NCI-H446 (cell line): ENCODE results near the gene CSDE1.
A peak's percentile ranks its signal among the peaks of the same experiment; 100 is the strongest.

ENCODE experiments used
- DNase-seq, 2 experiments: peaks; one replicate each; lab custom pipeline; 2025; lab: John Stamatoyannopoulos, UW

Gene CSDE1

GRCh38 chr1:114701931-114702330, 55.9 kb downstream of the CSDE1 start:
- no peak for DNase-seq

- DNase-seq, result no peak
Observed at GRCh38 chr1:114700036-114700600, 57.7 kb downstream of the CSDE1 start.

DNA sequence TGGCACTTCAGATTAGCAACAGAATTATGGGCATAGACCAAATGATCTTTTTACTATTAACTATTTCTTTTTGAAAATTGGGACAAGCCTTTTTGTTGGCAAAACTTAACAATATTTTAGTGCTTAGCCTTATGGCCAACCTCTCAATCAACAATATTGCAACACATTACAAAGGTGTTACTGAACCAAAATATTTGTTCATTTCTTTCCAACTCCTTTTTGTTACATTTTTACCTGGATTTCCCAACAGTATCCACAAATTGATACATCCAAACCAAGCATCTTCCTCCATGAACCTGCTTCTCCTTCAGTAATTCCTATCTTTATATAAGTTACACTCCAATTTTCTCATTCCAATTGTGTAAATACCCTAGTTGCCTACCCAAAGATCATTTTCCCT, 61.0 kb downstream of the CSDE1 start:
- no peak for DNase-seq

DNA sequence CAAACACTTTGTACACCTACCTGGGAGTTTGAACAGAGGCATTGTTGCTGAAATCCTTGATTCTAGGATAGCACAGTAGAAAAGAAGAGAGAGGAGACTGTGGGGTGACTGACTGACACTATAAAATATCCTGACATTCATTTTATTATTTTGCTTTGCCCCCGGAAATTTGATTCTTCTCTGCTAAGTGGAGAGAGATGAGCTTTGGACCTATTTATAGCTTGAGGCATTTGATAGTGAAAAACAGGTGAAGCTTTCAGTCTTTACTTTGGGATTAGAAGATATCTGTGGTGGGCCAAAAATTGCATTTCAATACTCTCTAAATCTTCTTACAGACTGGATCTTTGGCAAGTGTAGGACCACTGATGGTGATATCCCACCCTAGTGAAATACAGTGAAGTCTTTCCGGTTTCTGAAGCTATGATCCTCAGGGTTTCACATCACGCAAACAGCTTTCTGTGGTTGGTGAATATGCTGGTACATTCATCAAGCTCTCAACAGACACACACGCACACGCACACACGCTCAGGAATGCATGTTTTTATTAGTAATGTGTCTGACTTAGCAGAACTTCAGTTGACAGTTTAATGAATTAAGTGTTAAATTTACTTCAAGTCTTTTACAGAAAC, 62.2 kb downstream of the CSDE1 start, which contains the start of gene AMPD1:
TSS of gene AMPD1 (minus strand) at position 117 of the 629 bp plus-strand sequence. CDS start at position 42, 75 bp downstream.
- DNase-seq, result no peak

DNA sequence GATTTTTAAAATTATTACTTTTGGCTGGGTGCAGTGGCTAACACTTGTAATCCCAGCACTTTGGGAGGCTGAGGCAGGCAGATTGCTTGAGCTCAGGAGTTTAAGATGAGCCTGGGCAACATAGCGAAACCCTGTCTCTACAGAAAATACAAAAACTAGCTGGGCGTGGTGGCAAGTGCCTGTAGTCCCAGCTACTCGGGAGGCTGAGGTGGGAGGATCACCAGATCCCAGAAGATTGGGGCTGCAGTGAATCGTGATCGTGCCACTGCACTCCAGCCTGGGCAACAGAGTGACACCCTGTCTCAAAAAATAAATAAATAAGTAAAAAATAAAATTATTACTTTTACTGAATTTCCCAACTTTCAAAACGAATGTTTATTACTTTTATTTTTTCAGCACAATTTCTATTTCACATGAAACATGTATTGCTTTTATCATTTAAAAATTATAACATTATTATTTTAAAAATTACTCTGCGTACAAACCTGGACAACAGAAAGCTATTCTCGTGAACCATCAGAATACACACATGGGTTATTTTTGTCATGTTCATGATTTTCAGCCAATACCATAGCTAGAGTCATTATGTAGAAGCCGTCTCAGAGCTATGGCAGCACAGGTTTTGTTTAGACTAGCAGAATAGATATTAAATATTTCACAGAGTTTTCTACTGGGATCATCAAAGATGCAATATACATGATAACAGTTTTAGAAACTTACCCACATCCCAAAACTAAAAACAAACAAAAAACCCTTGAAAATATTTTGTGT, 63.1 kb downstream of the CSDE1 start:
- DNase-seq, result no peak

- no peak for DNase-seq
Observed at GRCh38 chr1:114692947-114693346, 64.8 kb downstream of the CSDE1 start.

DNA sequence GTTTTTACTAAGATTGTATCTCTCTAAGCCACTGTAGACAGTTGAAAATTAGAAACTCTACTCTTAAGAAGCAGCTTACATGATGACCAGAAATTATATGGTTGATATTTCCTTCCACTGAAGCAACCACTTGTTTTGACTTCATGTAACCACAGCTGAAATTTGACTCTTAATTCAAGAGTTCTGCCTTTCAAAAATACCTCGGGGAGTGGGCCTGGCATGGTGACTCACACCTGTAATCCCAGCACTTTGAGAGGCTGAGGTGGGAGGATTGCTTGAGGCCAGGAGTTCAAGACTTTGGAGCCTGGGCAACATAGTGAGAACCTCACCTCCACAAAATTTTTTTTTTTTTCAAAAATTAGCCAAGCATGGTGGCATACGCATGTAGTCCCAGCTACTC, 66.7 kb downstream of the CSDE1 start:
- no peak for DNase-seq

DNA sequence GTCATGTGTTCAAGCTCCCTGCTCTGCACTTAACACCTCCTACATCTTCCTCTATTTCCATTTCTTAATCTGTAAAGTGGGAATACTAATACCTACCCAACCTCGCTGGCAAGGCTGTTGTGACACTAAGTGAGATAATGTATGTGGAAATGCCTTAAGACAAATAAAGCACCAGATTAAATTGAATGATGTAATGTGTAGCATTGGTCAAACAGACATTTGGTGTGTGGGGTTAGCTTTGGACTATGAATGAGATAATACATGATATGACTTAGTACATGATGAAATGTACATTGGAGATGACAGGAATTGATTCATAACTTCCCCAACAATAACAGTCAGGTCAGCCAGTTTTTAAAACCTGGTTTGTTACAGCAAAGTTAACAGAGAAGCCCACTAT, 67.6 kb downstream of the CSDE1 start:
- no peak for DNase-seq

DNA sequence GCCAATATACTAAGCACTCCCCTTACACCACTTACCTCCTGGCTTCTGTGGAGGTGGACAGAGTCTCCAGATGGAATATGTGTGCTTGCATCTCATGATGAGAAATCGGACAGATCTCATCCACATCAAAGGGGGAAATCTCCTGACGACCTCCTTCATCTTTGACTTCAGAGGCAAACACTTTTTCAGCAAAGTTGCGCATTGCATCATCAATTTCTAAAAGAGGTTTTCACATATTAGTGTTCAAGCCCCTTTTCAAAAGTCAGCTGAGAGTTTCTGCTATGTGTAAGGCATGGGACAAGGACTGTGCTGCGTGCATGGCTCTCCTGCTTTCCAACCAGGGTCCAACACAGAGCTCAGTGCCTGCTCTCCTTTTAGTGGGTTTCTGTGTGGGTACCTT, 69.3 kb downstream of the CSDE1 start:
- DNase-seq, result no peak

DNA sequence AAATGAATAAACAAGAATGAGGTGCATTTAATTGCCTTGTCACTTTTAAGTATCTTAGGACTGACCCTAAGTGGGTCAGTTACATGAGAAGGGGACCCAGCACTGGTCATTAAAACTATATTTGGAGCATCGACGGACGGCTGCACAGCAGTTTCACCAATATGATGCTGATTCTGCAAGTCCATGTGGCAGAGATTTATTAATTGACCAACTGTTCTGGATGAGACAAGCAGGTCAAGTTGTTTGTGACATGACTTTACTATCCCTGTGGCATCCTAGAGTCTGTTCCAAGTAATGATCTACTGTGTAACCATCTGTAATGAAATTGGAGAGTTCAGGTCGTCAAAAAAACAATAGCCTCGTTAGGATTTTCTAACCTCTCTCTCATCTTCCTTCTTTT, 71.9 kb downstream of the CSDE1 start:
- no peak for DNase-seq

DNA sequence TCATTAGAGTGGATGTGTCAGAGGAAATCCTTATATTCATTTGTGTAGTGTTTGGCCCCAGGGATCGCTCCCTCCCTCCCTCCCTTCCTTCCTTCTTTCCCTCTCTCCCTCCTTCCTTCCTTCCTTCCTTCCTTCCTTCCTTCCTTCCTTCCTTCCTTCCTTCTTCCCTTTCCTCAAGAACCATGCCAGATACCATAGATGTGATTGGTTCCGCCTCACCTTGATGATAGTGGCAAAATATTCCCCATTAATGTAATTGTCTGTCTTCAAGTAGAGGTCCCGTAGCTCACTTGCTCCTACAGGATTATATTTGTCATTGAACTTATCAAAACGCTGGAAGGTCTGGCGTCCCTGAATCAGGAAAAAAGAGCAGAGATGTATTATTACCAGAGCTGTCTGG, 80.1 kb downstream of the CSDE1 start:
- no peak for DNase-seq

DNA sequence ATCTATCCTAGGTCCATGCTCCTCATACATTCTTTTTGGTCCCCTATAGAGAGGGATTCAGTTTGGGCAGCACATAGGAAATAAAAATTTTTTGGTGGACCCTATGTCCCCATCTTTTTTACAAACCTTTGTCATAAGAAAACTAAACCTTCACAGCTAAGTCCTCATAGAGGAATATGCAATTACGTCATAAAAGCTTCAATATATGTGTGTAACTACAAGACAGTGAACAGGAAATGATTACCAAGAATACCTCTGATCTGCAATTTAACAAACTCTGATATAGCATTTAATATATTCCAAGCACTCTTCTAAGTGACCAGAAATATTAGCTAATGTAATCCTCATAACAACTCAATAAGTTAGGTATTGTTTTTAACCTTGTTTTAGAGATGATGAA, 81.7 kb downstream of the CSDE1 start:
- DNase-seq, result no peak

DNA sequence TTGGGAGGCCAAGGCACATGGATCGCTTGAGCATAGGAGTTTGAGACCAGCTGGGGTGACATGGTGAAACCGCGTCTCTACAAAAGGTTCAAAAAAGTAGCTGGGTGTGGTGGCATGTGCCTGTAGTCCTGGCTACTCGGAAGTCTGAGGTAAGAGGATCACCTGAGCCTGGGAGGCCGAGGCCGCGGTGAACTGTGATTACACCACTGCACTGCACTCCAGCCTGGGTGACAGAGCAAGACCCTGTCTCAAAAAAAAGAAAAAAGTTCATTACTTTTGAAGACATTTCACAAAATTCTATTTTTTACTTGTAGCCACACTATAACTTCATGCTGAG, 85.9 kb downstream of the CSDE1 start:
- no peak for DNase-seq

DNA sequence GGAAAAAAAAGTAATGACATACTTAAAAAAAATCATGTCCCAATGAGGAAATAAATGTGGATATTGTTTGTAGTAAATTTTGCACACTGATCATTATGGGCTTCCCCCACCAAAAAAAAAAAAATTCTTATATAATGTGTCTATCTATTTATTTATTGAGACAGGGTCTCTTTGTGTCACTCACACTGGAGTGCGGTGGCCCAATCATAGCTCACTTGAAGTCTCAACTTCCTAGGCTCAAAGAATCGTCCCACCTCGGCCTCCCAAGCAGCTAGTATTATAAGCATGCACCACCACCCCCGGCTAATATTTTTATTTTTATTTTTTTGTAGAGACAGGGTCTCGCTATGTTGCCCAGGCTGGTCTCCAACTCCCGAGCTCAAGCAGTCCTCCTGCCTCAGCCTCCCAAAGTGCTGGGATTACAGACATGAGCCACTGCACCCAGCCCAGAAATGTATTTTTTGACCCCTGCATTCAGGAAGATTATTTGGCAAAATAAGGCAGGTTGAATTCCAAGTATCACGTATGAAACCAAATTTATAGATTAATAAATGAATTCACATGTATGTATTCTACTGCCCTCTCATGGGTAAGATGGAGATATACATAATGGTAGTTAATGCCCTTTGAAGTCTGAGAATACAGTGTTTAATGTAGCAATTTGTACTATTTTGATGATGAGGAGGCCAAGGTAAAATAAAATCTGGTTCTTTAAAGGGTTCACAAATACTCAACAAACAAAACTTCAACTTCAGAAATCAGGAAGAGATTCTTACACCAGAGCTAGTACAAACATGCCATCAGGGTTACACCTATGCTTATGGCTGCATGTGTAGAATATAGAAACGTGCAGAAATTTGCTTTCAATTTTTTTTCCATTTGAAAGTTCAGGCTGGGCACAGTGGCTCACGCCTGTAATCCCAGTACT, 86.5 kb downstream of the CSDE1 start:
- DNase-seq, result peak in 1 of 2 experiments; percentile 14

DNA sequence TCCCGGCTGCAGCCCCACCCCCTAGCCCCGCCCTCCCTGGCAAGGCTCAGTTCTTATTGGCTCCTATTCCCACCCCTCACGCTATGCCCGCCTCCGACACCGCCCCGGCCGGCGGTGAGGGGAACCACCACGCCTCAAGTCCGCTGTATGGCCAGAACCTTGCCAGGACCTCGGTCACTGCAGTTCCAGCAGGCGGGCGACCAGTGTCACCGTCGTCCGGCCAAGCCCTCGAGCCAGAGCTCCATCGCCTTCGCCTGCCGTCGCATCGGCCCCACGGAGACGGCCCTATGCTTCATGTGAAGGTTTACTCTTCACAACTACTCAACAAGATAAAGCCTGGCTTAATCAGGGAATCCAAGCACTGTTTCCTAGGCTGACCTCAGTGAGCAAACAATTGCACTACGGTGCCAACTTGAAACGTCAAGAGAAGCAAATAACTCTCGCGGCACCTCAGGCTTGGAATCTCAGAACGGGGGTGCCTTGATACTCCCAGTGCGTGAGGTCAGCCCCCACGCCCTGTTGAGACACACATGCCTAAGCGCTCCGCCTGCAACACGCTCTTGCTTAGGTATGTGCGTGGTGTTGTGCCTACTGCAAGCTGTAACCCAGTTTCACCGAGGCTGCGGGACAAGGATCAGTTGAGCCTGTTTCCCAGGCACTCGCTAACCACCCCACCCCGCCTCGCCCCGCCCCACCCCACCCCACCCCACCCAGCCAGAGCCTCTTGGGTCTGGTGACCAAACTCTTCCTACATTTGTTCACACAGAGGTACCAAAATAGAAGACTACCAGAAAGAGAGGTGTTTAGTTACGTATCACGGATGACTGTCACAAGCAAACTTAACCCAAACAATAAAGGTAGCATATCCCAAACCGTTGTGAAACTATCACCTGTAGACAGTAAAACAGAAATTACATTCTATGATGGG, 87.4 kb downstream of the CSDE1 start:
- DNase-seq, result peak; percentile 69 to 82

- no peak for DNase-seq
Observed at GRCh38 chr1:114669562-114670082, 88.2 kb downstream of the CSDE1 start, which contains the start of gene DENND2C. Gene DENND2C, minus strand, starts transcription at chr1:114670049. Its CDS starts 44,065 bp downstream, at chr1:114625984.

DNA sequence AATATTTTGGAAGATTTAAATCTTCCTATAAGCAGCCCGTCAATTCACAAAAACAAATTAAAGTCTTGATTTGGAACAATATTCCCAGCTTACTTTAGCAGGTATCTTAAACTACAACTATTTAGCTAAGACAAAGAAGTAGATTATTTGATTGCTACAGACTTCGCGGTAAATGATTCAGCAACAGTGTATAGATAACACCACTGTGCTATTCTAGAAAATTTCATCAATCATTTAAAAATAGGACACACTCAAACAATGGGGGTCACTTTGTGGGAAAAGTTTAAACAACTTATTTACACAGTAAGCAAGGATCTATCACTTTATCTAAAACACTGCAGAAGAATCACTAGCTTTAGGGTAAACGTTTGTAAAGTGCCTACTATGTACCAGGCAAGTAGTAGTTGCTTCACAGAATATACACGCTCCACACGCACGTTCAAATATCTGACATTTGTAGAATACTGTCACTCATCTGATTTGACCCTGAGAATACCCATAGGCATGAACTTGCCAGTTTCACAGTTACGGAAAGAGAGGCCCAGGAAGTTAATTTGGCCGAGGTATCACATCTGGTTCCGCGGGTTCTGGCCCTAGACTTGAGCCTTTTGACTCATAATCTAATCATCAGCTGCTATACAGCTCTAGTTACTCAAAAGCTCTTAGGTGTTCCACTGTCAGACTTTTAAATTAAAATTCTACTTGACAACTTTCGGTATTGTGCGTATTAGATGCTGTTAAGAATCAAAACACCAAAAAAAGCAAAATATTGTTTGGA, 88.8 kb downstream of the CSDE1 start:
- no peak for DNase-seq

GRCh38 chr1:114668373-114668772, 89.4 kb downstream of the CSDE1 start:
- DNase-seq, result no peak

- DNase-seq, result no peak
Observed at GRCh38 chr1:114666954-114667353, 90.8 kb downstream of the CSDE1 start.
